Adrenal gland (tissue), 5 donors: ENCODE data around the gene TAF3.

Experiments used
- CTCF ChIP-seq, 6 experiments: fragments of 450-650 bp in 4 of 6; fragments of 200-600 bp in 2 of 6; sonication (generic) in 1 of 6; IDR thresholded peaks; 1 replicate in 5 of 6; 2 replicates in 1 of 6; pipeline versions ENCODE4 v1.5.1 to v1.8.0; 2016 to 2021; ENCODE audit warnings: antibody characterized with exemption in 6 of 6, mild to moderate bottlenecking in 2 of 6, moderate library complexity in 1 of 6
- POLR2A ChIP-seq, 2 donors: fragments of 450-650 bp; IDR thresholded peaks; one replicate each; pipeline ENCODE4 v1.6.1; 2017; ENCODE audit warnings: antibody characterized with exemption in 2 of 2, mild to moderate bottlenecking in 2 of 2, moderate library complexity in 1 of 2
- donor health status: DM: no; HTN: no; CAD: no.

DNA sequence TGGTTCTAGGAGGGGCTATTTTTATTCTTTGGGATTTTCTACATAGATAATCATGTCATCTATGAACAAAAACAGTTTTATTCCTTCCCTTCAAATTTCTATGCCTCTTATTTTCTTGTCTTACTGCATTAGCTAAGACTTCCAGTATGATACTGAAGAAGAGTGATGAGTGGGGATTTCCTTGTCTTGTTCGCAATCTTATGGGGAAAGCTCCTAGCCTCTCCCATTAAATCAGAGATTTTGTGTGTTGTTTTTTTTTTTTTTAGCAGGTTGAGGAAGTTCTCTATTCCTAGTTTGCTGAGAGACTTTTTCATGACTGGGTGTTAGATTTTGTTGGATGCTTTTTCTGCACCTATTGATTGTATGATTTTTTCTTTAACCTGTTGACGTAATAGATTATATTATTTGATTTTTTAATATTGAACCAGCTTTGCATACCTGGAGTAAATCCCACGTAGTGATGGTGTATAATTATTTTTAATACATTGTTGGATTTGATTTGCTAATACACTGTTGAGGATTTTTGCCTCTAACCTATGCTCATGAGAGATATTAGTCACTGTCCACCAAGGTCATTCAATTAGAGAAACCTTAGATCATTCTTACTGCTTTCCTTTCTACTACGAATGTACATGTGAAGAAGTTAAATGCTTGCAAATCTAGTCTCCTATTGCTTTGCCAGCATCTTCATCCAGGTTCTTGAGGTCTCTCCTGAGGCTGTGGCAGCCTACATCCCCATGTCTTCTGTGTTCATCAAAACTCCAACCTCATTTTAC lies 23.9 kb upstream of the TAF3 start:
- TF ChIP-seq CTCF (IDR thresholded peaks at IDR 0.05) = no peak
- TF ChIP-seq POLR2A (IDR thresholded peaks at IDR 0.05) = peak in 1 of 2 donors; percentile 39
